ENCODE data around the gene RNU1-2.
A peak's percentile ranks its signal among the peaks of the same experiment; 100 is the strongest.
"Not testable (repeated sequence)": the region's sequence is repeated elsewhere in the genome, so short reads cannot be mapped to it uniquely, and the experiment has no call there.

The RNU1-2 gene

DNA sequence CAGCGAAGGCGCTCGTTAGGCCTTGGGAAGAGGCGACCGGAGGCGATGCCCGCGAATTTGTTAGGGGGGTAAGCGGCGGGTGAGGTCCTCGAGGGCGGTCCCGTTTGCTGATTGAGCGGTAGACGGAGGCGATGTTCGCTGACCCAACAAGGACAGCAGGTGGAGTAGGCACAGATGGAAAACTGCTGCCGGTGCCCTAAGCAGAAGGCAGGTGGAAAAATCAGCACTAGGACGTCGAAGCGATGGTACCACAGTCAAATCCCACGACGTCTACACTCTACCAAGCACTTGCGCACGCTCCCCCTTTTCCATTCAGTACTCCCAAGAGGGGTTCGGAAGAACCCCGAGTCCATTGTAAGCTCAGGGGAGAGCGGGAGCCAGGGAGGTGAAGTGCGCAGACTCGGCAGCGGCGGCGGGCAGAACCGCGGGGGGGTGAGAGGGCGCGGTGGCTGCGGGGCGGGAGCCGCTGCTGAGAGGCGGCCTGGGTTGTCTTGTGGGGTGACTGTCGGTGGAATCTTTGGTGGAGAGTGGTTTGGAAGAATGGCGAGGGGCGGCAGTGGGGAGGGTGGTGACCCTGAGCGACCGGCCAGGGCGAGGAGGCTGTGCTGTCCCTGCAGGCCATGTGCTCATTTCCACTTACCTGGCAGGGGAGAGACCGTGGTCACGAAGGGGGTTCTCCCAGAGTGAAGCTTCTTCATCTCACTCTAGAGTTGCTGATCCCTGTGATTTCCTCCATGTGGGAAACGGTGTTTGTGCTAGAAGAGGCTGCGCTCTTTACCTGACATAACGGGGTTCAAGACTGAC lies 22.5 kb upstream of the RNU1-2 start:
- not testable (repeated sequence) for H2BK12ac ChIP-seq (ENCODE audit: low read length); H3K27me3 ChIP-seq (ENCODE audit: insufficient read depth, low read length); H3K14ac ChIP-seq (ENCODE audit: low read length); H3K4me3 ChIP-seq (ENCODE audit: low read depth, low read length); H3K79me1 ChIP-seq (ENCODE audit: low read length); H2AFZ ChIP-seq (ENCODE audit: insufficient read depth, low read length, poor library complexity); H2BK5ac ChIP-seq (ENCODE audit: low read depth, low read length, poor library complexity); H3K23ac ChIP-seq (ENCODE audit: low read length); H3K18ac ChIP-seq (ENCODE audit: low read length); H4K12ac ChIP-seq (ENCODE audit: low read depth, low read length); H3K9me3 ChIP-seq (ENCODE audit: insufficient read depth, low read depth, low read length); H3K4me1 ChIP-seq (ENCODE audit: control insufficient read depth in 1 of 2, insufficient read depth in 2 of 2, low read length in 2 of 2); H2BK120ac ChIP-seq (ENCODE audit: insufficient read depth, low read length, poor library complexity); H4K91ac ChIP-seq (ENCODE audit: low read depth, low read length); H3K27ac ChIP-seq (ENCODE audit: low read depth, low read length); H4K8ac ChIP-seq (ENCODE audit: low read depth, low read length); H2AK5ac ChIP-seq (ENCODE audit: low read length); H3K9ac ChIP-seq (ENCODE audit: low read length); H3K79me2 ChIP-seq (ENCODE audit: control insufficient read depth, insufficient read depth, low read length, poor library complexity); H3K4ac ChIP-seq (ENCODE audit: low read depth, low read length); H3K36me3 ChIP-seq (ENCODE audit: control insufficient read depth in 1 of 2, insufficient read depth in 2 of 2, low read length in 2 of 2)
- no CpG with 5 or more reads among the region's 52 CpGs for WGBS (ENCODE audit: extremely low coverage, insufficient coverage, insufficient read length)
- peak in 1 of 2 donors; percentile 53 for DNase-seq
- peak overlapping the region; percentile 64 for H3K4me2 ChIP-seq (ENCODE audit: low read length)

DNA sequence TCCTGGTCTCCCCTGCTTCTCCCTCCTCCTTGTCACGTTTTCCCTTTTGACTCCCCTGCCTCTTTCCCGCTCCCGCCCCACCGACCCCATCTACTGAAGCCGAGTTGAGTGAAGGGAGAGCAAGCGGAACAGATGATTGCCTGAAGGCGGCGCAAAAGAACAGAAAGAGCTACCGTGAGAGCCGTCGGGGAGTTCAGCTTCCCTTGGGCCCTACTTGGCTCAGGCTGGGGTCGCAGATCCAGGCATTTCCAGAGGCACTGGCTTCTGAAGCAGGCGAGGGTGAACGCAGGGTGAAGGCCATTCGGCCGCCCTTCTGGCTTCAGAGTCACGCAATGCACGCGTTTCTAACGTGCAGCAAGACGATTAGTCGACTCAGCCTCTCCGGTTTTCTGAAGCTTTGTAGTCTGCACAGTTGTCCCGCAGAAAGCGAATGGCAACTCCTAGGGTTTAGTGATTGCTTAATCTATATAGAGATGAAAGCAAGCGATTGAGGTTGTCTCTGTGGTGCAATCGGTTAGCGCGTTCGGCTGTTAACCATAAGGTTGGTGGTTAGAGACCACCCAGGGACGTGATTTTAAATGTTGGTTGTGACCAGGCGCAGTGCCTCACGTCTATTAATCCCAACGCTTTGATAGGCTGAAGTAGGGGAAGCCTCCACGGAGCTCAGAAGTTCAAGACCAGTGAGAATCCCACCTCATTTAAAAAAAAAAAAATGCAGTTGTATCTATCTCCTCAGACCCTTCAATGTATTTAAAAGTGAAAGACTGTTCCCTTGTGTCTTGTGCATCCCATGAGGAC lies 20.6 kb upstream of the RNU1-2 start:
- not testable (repeated sequence) for H3K4me2 ChIP-seq (ENCODE audit: low read length); H4K12ac ChIP-seq (ENCODE audit: low read depth, low read length); H3K79me2 ChIP-seq (ENCODE audit: control insufficient read depth, insufficient read depth, low read length, poor library complexity); H2AK5ac ChIP-seq (ENCODE audit: low read length); H3K9me3 ChIP-seq (ENCODE audit: insufficient read depth, low read depth, low read length); H3K4me3 ChIP-seq (ENCODE audit: low read depth, low read length); H2AFZ ChIP-seq (ENCODE audit: insufficient read depth, low read length, poor library complexity); H2BK120ac ChIP-seq (ENCODE audit: insufficient read depth, low read length, poor library complexity); H3K9ac ChIP-seq (ENCODE audit: low read length); DNase-seq; H4K8ac ChIP-seq (ENCODE audit: low read depth, low read length); H3K36me3 ChIP-seq (ENCODE audit: control insufficient read depth in 1 of 2, insufficient read depth in 2 of 2, low read length in 2 of 2); H2BK5ac ChIP-seq (ENCODE audit: low read depth, low read length, poor library complexity); H3K79me1 ChIP-seq (ENCODE audit: low read length); H4K91ac ChIP-seq (ENCODE audit: low read depth, low read length); H3K27ac ChIP-seq (ENCODE audit: low read depth, low read length); H3K4ac ChIP-seq (ENCODE audit: low read depth, low read length); H3K14ac ChIP-seq (ENCODE audit: low read length); H2BK12ac ChIP-seq (ENCODE audit: low read length); H3K23ac ChIP-seq (ENCODE audit: low read length); H3K18ac ChIP-seq (ENCODE audit: low read length); H3K4me1 ChIP-seq (ENCODE audit: control insufficient read depth in 1 of 2, insufficient read depth in 2 of 2, low read length in 2 of 2); H3K27me3 ChIP-seq (ENCODE audit: insufficient read depth, low read length)
- no CpG with 5 or more reads among the region's 35 CpGs for WGBS (ENCODE audit: extremely low coverage, insufficient coverage, insufficient read length)

DNA sequence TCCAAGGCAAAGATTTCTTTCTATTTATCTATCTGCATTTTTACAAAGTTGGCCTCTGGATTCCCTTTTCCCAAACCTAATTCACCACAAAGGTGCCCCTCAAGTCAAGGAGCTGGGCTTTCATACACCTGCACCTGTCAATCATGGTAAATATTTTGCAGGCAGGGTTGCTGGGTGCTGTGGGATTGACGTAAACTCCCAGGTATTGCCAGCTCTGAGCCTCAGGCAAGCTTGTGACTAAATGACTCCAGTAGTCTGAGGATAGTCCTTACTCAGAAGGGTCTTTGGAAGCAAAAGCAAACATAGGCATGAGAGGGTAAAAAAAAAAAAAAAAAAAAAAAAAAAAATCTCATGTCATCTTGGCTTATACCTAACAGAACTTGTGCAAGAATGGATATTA lies 14.0 kb upstream of the RNU1-2 start:
- H2AFZ ChIP-seq (ENCODE audit: insufficient read depth, low read length, poor library complexity); H2BK120ac ChIP-seq (ENCODE audit: insufficient read depth, low read length, poor library complexity); H2BK5ac ChIP-seq (ENCODE audit: low read depth, low read length, poor library complexity); H3K36me3 ChIP-seq (ENCODE audit: control insufficient read depth in 1 of 2, insufficient read depth in 2 of 2, low read length in 2 of 2); H3K23ac ChIP-seq (ENCODE audit: low read length); H4K8ac ChIP-seq (ENCODE audit: low read depth, low read length); H3K18ac ChIP-seq (ENCODE audit: low read length); H3K4me2 ChIP-seq (ENCODE audit: low read length); H2BK12ac ChIP-seq (ENCODE audit: low read length); H3K9ac ChIP-seq (ENCODE audit: low read length); H3K4me1 ChIP-seq (ENCODE audit: control insufficient read depth in 1 of 2, insufficient read depth in 2 of 2, low read length in 2 of 2); H2AK5ac ChIP-seq (ENCODE audit: low read length); H3K27me3 ChIP-seq (ENCODE audit: insufficient read depth, low read length); H3K4ac ChIP-seq (ENCODE audit: low read depth, low read length); H4K91ac ChIP-seq (ENCODE audit: low read depth, low read length); H3K79me1 ChIP-seq (ENCODE audit: low read length); H3K9me3 ChIP-seq (ENCODE audit: insufficient read depth, low read depth, low read length); H3K27ac ChIP-seq (ENCODE audit: low read depth, low read length); H3K14ac ChIP-seq (ENCODE audit: low read length); H3K4me3 ChIP-seq (ENCODE audit: low read depth, low read length); H4K12ac ChIP-seq (ENCODE audit: low read depth, low read length); H3K79me2 ChIP-seq (ENCODE audit: control insufficient read depth, insufficient read depth, low read length, poor library complexity): not testable (repeated sequence)
- peak; percentile 75 to 89 for DNase-seq
- WGBS (ENCODE audit: extremely low coverage, insufficient coverage, insufficient read length), result no CpG with 5 or more reads among the region's 1 CpG

DNA sequence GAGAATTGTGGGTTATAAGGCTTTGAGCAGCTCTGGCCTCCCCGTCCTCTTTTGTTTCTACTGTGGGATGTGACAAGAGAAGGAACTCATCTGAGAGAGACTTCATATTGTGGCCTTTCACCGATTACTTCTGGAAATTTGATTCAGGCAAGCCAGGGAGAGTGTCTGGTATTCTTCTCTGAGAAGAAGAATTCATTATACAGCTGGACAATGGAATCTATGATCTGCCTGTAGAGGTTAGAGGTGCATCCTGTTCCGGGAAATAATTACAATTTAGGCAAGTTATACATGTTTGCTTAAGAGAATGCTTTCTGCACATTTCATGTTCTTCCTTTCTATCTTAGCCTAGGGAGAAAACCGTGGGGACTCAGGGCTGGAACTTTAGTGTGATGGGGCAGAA lies 12.8 kb upstream of the RNU1-2 start:
- Histone ChIP-seq H4K12ac (ENCODE audit: low read depth, low read length) (no peak overlapping the region), H3K18ac (ENCODE audit: low read length) (no peak overlapping the region), H3K4ac (ENCODE audit: low read depth, low read length) (no peak overlapping the region), H2AFZ (ENCODE audit: insufficient read depth, low read length, poor library complexity) (no peak overlapping the region), H3K79me2 (ENCODE audit: control insufficient read depth, insufficient read depth, low read length, poor library complexity) (no peaks in the 10 kb centered on the region), H3K4me1 (ENCODE audit: control insufficient read depth in 1 of 2, insufficient read depth in 2 of 2, low read length in 2 of 2) (no peaks in the 10 kb centered on the region), H4K8ac (ENCODE audit: low read depth, low read length) (no peak overlapping the region), H2AK5ac (ENCODE audit: low read length) (no peak overlapping the region), H3K14ac (ENCODE audit: low read length) (no peak overlapping the region), H3K36me3 (ENCODE audit: control insufficient read depth in 1 of 2, insufficient read depth in 2 of 2, low read length in 2 of 2) (no peaks in the 10 kb centered on the region), H3K4me2 (ENCODE audit: low read length) (no peak overlapping the region), H3K4me3 (ENCODE audit: low read depth, low read length) (no peak overlapping the region), H2BK12ac (ENCODE audit: low read length) (no peak overlapping the region), H3K27me3 (ENCODE audit: insufficient read depth, low read length) (no peaks in the 10 kb centered on the region), H3K79me1 (ENCODE audit: low read length) (no peaks in the 10 kb centered on the region), H3K23ac (ENCODE audit: low read length) (no peak overlapping the region), H3K9ac (ENCODE audit: low read length) (no peak overlapping the region), H3K27ac (ENCODE audit: low read depth, low read length) (no peak overlapping the region), H2BK120ac (ENCODE audit: insufficient read depth, low read length, poor library complexity) (no peak overlapping the region), H3K9me3 (ENCODE audit: insufficient read depth, low read depth, low read length) (no peaks in the 10 kb centered on the region), H4K91ac (ENCODE audit: low read depth, low read length) (no peak overlapping the region), H2BK5ac (ENCODE audit: low read depth, low read length, poor library complexity) (no peak overlapping the region)
- no CpG with 5 or more reads among the region's 4 CpGs for WGBS (ENCODE audit: extremely low coverage, insufficient coverage, insufficient read length)
- DNase-seq, result no peak
